Measurements from ENCODE around the gene PLA2R1. TPM values are rescaled to one million over a fixed set of nuclear protein-coding genes. Genes with fewer than 3 reads are reported as not detected.

Gene PLA2R1
- total RNA-seq, 3 donors from 2014 or later (not counting 1 experiment from before 2014, with no cell fraction given), result not detected

- peaks cover 0 to 9% of the 10 kb centered on the region in 2 donors for H3K27me3 Mint-ChIP-seq (ENCODE audit: low read depth in 2 of 2)
- H3K27ac ChIP-seq (ENCODE audit: low read length), result no peak overlapping the region
- 100% methylated on average over 1 of the region's 3 CpGs for WGBS (ENCODE audit: insufficient coverage)
- ATAC-seq, result no peak
- no peaks in the 10 kb centered on the region for H3K36me3 ChIP-seq (ENCODE audit: control insufficient read depth, insufficient read depth, low read length)
- TF ChIP-seq CTCF (IDR thresholded peaks at IDR 0.05), result no peak
- H3K4me1 ChIP-seq (ENCODE audit: control insufficient read depth, insufficient read depth, low read length), result no peaks in the 10 kb centered on the region
- H3K9me3 Mint-ChIP-seq, result no peaks in the 10 kb centered on the region
- H3K27me3 ChIP-seq (ENCODE audit: control insufficient read depth, insufficient read depth, low read length), result no peaks in the 10 kb centered on the region
- intact Hi-C loops (cut with micrococcal nuclease), result no loop called here
- H3K36me3 Mint-ChIP-seq, result no peaks in the 10 kb centered on the region
- H3K4me3 ChIP-seq (ENCODE audit: low read length), result no peak overlapping the region
- DNase-seq, result no peak
- H3K9me3 ChIP-seq (ENCODE audit: control insufficient read depth, insufficient read depth, low read length), result no peaks in the 10 kb centered on the region
- no peak overlapping the region for H3K27ac Mint-ChIP-seq
- H3K4me1 Mint-ChIP-seq, result no peaks in the 10 kb centered on the region
- H3K4me3 Mint-ChIP-seq, result no peak overlapping the region
These were observed 25.7 kb downstream of the PLA2R1 start for GRCh38 chr2:160036736-160037135.

DNA sequence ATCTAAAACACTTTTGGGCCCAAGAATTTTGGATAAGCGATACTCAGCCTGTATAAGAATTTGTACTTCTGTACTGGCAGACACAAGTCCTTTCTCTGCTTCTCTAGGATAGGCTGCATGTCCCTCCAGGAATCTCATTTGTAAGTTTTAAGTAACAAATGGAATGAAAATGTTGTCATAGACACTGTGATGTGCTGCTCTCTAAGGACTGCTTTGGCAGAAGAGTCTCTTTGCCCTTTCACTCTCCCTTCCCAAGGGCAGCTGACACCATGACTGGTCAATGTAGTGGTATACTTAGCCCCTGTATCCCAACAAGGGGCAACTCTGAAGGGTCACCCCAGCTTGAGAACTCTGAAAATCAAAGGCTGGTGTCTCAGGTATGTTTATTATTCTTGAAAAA is 27.3 kb downstream of the PLA2R1 start:
- ATAC-seq, result no peak
- Mint-ChIP-seq H3K4me1 (no peaks in the 10 kb centered on the region), H3K4me3 (no peak overlapping the region), H3K9me3 (no peaks in the 10 kb centered on the region), H3K27me3 (ENCODE audit: low read depth in 2 of 2) (no peaks in the 10 kb centered on the region), H3K27ac (no peak overlapping the region), H3K36me3 (no peaks in the 10 kb centered on the region)
- Histone ChIP-seq H3K4me3 (ENCODE audit: low read length) (no peak overlapping the region), H3K36me3 (ENCODE audit: control insufficient read depth, insufficient read depth, low read length) (no peaks in the 10 kb centered on the region), H3K9me3 (ENCODE audit: control insufficient read depth, insufficient read depth, low read length) (no peaks in the 10 kb centered on the region), H3K4me1 (ENCODE audit: control insufficient read depth, insufficient read depth, low read length) (no peaks in the 10 kb centered on the region), H3K27me3 (ENCODE audit: control insufficient read depth, insufficient read depth, low read length) (no peaks in the 10 kb centered on the region), H3K27ac (ENCODE audit: low read length) (no peak overlapping the region)
- 100% methylated on average over 1 of the region's 1 CpG for WGBS (ENCODE audit: insufficient coverage)
- TF ChIP-seq CTCF (IDR thresholded peaks at IDR 0.05), result no peak
- intact Hi-C loops (cut with micrococcal nuclease), result no loop called here
- no peak for DNase-seq

- H3K36me3 Mint-ChIP-seq, result no peaks in the 10 kb centered on the region
- no peak for TF ChIP-seq CTCF (IDR thresholded peaks at IDR 0.05)
- no peak overlapping the region for H3K27ac Mint-ChIP-seq
- H3K4me1 Mint-ChIP-seq, result no peaks in the 10 kb centered on the region
- DNase-seq, result no peak
- no peak overlapping the region for H3K4me3 ChIP-seq (ENCODE audit: low read length)
- H3K4me3 Mint-ChIP-seq, result no peak overlapping the region
- no peaks in the 10 kb centered on the region for H3K27me3 Mint-ChIP-seq (ENCODE audit: low read depth in 2 of 2)
- intact Hi-C loops (cut with micrococcal nuclease), result no loop called here
- no peaks in the 10 kb centered on the region for H3K9me3 Mint-ChIP-seq
- no peaks in the 10 kb centered on the region for H3K36me3 ChIP-seq (ENCODE audit: control insufficient read depth, insufficient read depth, low read length)
- H3K9me3 ChIP-seq (ENCODE audit: control insufficient read depth, insufficient read depth, low read length), result no peaks in the 10 kb centered on the region
- WGBS (ENCODE audit: insufficient coverage), result 94% methylated on average over 6 of the region's 6 CpGs
- no peaks in the 10 kb centered on the region for H3K27me3 ChIP-seq (ENCODE audit: control insufficient read depth, insufficient read depth, low read length)
- H3K27ac ChIP-seq (ENCODE audit: low read length), result no peak overlapping the region
- ATAC-seq, result no peak
- H3K4me1 ChIP-seq (ENCODE audit: control insufficient read depth, insufficient read depth, low read length), result no peaks in the 10 kb centered on the region
These were observed 28.0 kb downstream of the PLA2R1 start for GRCh38 chr2:160034396-160034795.

GRCh38 chr2:160033732-160034392 is 28.6 kb downstream of the PLA2R1 start:
- Histone ChIP-seq H3K9me3 (ENCODE audit: control insufficient read depth, insufficient read depth, low read length) (no peaks in the 10 kb centered on the region), H3K4me1 (ENCODE audit: control insufficient read depth, insufficient read depth, low read length) (no peaks in the 10 kb centered on the region), H3K27ac (ENCODE audit: low read length) (no peak overlapping the region), H3K27me3 (ENCODE audit: control insufficient read depth, insufficient read depth, low read length) (no peaks in the 10 kb centered on the region), H3K36me3 (ENCODE audit: control insufficient read depth, insufficient read depth, low read length) (no peaks in the 10 kb centered on the region), H3K4me3 (ENCODE audit: low read length) (no peak overlapping the region)
- TF ChIP-seq CTCF (IDR thresholded peaks at IDR 0.05), result no peak
- no peaks in the 10 kb centered on the region for H3K9me3 Mint-ChIP-seq
- H3K27me3 Mint-ChIP-seq (ENCODE audit: low read depth in 2 of 2), result peaks cover 0 to 4% of the 10 kb centered on the region in 2 donors
- no peak overlapping the region for H3K27ac Mint-ChIP-seq
- H3K36me3 Mint-ChIP-seq, result no peaks in the 10 kb centered on the region
- intact Hi-C loops (cut with micrococcal nuclease), result no loop called here
- DNase-seq (no peak), ATAC-seq (no peak)
- 98% methylated on average over 2 of the region's 2 CpGs for WGBS (ENCODE audit: insufficient coverage)
- no peaks in the 10 kb centered on the region for H3K4me1 Mint-ChIP-seq
- no peak overlapping the region for H3K4me3 Mint-ChIP-seq
